ENCODE data around the gene CCND3.

DNA sequence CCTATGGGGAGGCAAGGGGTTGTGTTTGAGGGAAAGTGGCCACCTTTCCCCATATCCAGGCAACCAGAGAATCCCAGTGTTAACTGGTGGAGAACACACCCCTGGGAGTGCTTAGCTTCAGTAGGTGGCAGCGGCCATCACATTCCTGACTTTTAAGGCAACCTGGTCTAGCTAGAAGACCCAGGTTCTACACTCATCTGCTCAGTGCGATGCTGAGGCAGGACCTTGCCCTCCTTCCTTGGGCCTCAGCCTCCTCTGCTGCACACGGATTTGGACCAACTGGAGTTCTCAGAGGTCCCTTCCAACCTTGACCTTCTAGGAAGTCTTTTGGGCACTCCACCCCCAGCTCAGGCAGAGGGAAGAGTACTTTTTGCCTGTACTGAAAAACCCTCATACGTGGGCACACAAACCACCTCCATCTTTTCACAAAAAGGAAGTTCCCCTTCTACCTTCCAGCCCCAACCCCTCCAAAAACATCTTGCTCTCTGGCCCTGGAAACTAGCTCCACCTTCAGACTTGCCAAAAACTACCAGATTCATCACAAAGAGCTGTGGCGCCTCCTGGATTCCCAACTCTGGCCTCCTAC is 2.9 kb downstream of the CCND3 start:
- TF ChIP-seq EZH2 (IDR thresholded peaks at IDR 0.05; ENCODE audit: low read depth), result no peak
- TF ChIP-seq, protein P1, sequence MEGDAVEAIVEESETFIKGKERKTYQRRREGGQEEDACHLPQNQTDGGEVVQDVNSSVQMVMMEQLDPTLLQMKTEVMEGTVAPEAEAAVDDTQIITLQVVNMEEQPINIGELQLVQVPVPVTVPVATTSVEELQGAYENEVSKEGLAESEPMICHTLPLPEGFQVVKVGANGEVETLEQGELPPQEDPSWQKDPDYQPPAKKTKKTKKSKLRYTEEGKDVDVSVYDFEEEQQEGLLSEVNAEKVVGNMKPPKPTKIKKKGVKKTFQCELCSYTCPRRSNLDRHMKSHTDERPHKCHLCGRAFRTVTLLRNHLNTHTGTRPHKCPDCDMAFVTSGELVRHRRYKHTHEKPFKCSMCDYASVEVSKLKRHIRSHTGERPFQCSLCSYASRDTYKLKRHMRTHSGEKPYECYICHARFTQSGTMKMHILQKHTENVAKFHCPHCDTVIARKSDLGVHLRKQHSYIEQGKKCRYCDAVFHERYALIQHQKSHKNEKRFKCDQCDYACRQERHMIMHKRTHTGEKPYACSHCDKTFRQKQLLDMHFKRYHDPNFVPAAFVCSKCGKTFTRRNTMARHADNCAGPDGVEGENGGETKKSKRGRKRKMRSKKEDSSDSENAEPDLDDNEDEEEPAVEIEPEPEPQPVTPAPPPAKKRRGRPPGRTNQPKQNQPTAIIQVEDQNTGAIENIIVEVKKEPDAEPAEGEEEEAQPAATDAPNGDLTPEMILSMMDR (conservative IDR thresholded peaks at IDR 0.05), result no peak
